PC-9 (cell line): ENCODE measurements around the gene EVC2.

Experiments used
- EZH2 ChIP-seq: fragments of 200-600 bp; sonication (generic); IDR thresholded peaks from 2 replicates; pipeline ENCODE4 v1.8.0; 2017; ENCODE audit warnings: antibody characterized with exemption, low read depth
- TF ChIP-seq, protein P1 (sequence below): fragments of 200-600 bp; sonication (generic); conservative IDR thresholded peaks from 2 replicates; pipeline ENCODE4 v1.6.1; 2017; ENCODE audit warnings: mixed run types, antibody characterized with exemption, mild to moderate bottlenecking, moderate library complexity

DNA sequence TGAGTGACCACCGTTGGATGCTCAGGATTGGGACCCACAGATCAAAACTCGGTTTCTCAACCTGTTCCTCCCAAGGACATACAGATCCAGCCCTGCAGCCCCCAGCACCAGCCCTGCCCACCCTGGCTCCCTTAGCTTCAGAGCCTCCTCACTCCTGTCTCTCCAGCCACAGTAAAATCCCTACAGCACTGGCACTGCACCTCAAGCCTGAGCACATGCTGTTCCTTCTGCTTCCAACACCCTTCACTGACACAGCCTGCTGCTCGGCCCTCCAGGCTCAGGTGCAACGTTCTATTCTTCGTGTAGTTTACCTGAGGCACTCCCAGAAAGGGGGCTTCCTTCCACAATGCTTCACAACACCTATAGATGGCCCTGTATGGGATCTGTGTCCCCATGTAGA, 163.6 kb downstream of the EVC2 start:
- TF ChIP-seq, protein P1, sequence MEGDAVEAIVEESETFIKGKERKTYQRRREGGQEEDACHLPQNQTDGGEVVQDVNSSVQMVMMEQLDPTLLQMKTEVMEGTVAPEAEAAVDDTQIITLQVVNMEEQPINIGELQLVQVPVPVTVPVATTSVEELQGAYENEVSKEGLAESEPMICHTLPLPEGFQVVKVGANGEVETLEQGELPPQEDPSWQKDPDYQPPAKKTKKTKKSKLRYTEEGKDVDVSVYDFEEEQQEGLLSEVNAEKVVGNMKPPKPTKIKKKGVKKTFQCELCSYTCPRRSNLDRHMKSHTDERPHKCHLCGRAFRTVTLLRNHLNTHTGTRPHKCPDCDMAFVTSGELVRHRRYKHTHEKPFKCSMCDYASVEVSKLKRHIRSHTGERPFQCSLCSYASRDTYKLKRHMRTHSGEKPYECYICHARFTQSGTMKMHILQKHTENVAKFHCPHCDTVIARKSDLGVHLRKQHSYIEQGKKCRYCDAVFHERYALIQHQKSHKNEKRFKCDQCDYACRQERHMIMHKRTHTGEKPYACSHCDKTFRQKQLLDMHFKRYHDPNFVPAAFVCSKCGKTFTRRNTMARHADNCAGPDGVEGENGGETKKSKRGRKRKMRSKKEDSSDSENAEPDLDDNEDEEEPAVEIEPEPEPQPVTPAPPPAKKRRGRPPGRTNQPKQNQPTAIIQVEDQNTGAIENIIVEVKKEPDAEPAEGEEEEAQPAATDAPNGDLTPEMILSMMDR: no peak
- TF ChIP-seq EZH2: no peak
